IMR-90 (cell line): ENCODE results near the gene PSAP. TPM values are rescaled to one million over a fixed set of nuclear protein-coding genes. Genes with fewer than 3 reads are reported as not detected.

Experiments
- ATAC-seq: fragments of 200-7000 bp; cut with Tn5 transposase; 2 replicates; pipeline ENCODE4 v1.9.1; 2020; ENCODE audit warnings: low read depth, mild to moderate bottlenecking, moderate library complexity
- BruUV-seq: library from RNA; stranded (reverse); fragments of 400-500 nt; replicated peaks from 2 replicates; lab custom pipeline; 2021; lab: Mats Ljungman, UMichigan
- CTCF ChIA-PET: fragments of 300-600 bp; formaldehyde crosslinking; extraction: SDS; loops from one replicate; lab custom pipeline; 2021; ENCODE audit warnings: antibody characterized with exemption; lab: Yijun Ruan, JAX
- POLR2A ChIA-PET: fragments of 300-600 bp; sonication (Branson Sonifier 250); formaldehyde crosslinking; loops from one replicate; lab custom pipeline; 2022; ENCODE audit warnings: antibody characterized with exemption; ENCODE audit not compliant: unreplicated experiment; lab: Charles Lee
- DNase-seq: peaks from one replicate; pipeline ENCODE4 v3.0.0; 2013
- H2AFZ ChIP-seq: replicated peaks from 2 replicates; pipeline ENCODE3; 2013; ENCODE audit warnings: low read length, mild to moderate bottlenecking; ENCODE audit not compliant: poor library complexity
- H2AK5ac ChIP-seq: 2 replicates; pipeline ENCODE4 v1.6.1; 2013; ENCODE audit warnings: low read depth, low read length, inconsistent platforms
- H2AK9ac ChIP-seq: replicated peaks from 2 replicates; pipeline ENCODE3; 2013; ENCODE audit warnings: mild to moderate bottlenecking, low read depth, low read length, moderate library complexity; ENCODE audit not compliant: poor library complexity
- H2BK120ac ChIP-seq: 2 replicates; pipeline ENCODE4 v1.6.1; 2013; ENCODE audit warnings: low read depth, low read length, inconsistent platforms
- H2BK15ac ChIP-seq: 3 replicates; pipeline ENCODE4 v1.6.1; 2013; ENCODE audit warnings: low read depth, low read length, inconsistent platforms
- H2BK20ac ChIP-seq: 2 replicates; pipeline ENCODE4 v1.6.1; 2013; ENCODE audit warnings: low read depth, mild to moderate bottlenecking, inconsistent platforms, low read length, moderate library complexity
- H2BK5ac ChIP-seq: 2 replicates; pipeline ENCODE4 v1.6.1; 2013; ENCODE audit warnings: mild to moderate bottlenecking, low read depth, low read length, inconsistent platforms; ENCODE audit not compliant: poor library complexity, severe bottlenecking
- H3K14ac ChIP-seq: replicated peaks from 2 replicates; pipeline ENCODE4 v1.6.1; 2013; ENCODE audit warnings: low read depth, low read length, inconsistent platforms
- H3K18ac ChIP-seq: 2 replicates; pipeline ENCODE4 v1.6.1; 2013; ENCODE audit warnings: low read depth, low read length, control low read depth
- H3K23ac ChIP-seq: 2 replicates; pipeline ENCODE4 v1.6.1; 2013; ENCODE audit warnings: low read depth, low read length, inconsistent platforms
- H3K27ac ChIP-seq: 2 replicates; pipeline ENCODE4 v1.5.1; 2013; ENCODE audit warnings: mild to moderate bottlenecking, control low read depth, low read length; ENCODE audit not compliant: insufficient read depth
- H3K27me3 ChIP-seq: 2 replicates; pipeline ENCODE4 v1.6.1; 2013; ENCODE audit warnings: low read length; ENCODE audit not compliant: control insufficient read depth, insufficient read depth
- H3K36me3 ChIP-seq: 2 replicates; pipeline ENCODE4 v1.6.1; 2013; ENCODE audit warnings: low read length, mixed read lengths; ENCODE audit not compliant: control insufficient read depth, insufficient read depth
- H3K4ac ChIP-seq: 2 replicates; pipeline ENCODE4 v1.6.1; 2013; ENCODE audit warnings: low read depth, low read length, inconsistent platforms
- H3K4me1 ChIP-seq: 2 replicates; pipeline ENCODE4 v1.6.1; 2013; ENCODE audit warnings: low read length, mixed read lengths; ENCODE audit not compliant: control insufficient read depth, insufficient read depth
- H3K4me2 ChIP-seq: 2 replicates; pipeline ENCODE4 v1.6.1; 2013; ENCODE audit warnings: low read depth, mild to moderate bottlenecking, control low read depth, low read length, moderate library complexity
- H3K4me3 ChIP-seq: 2 replicates; pipeline ENCODE4 v1.5.1; 2013; ENCODE audit warnings: low read depth, mild to moderate bottlenecking, control low read depth, low read length, moderate library complexity; ENCODE audit not compliant: insufficient read depth
- H3K56ac ChIP-seq: 2 replicates; pipeline ENCODE4 v1.6.1; 2013; ENCODE audit warnings: low read length, inconsistent platforms; ENCODE audit not compliant: insufficient read depth; ENCODE audit errors: extremely low read depth
- H3K79me1 ChIP-seq, 2 experiments: 2 replicates each; pipeline ENCODE4 v1.6.1; 2013; ENCODE audit warnings: low read length in 2 of 2, inconsistent platforms in 1 of 2, low read depth in 1 of 2
- H3K9ac ChIP-seq: 2 replicates; pipeline ENCODE4 v1.6.1; 2013; ENCODE audit warnings: low read depth, low read length, control low read depth
- H3K9me1 ChIP-seq: 2 replicates; pipeline ENCODE4 v1.6.1; 2013; ENCODE audit warnings: low read length, inconsistent platforms; ENCODE audit not compliant: insufficient read depth
- H3K9me3 ChIP-seq: 2 replicates; pipeline ENCODE4 v1.6.1; 2013; ENCODE audit warnings: low read length; ENCODE audit not compliant: control insufficient read depth, insufficient read depth
- H4K20me1 ChIP-seq: 2 replicates; pipeline ENCODE4 v1.6.1; 2013; ENCODE audit warnings: low read length, inconsistent platforms; ENCODE audit not compliant: insufficient read depth
- H4K5ac ChIP-seq: 2 replicates; pipeline ENCODE4 v1.6.1; 2013; ENCODE audit warnings: mild to moderate bottlenecking, low read depth, low read length, control low read depth
- H4K8ac ChIP-seq, 2 experiments: 2 replicates each; pipeline ENCODE4 v1.6.1; 2013; ENCODE audit warnings: low read depth in 2 of 2, low read length in 2 of 2, control low read depth in 1 of 2, inconsistent platforms in 1 of 2
- H4K91ac ChIP-seq: 2 replicates; pipeline ENCODE4 v1.6.1; 2013; ENCODE audit warnings: low read depth, low read length, inconsistent platforms; ENCODE audit not compliant: insufficient read depth
- CEBPB ChIP-seq: IDR thresholded peaks from 2 replicates; pipeline ENCODE4 v1.6.1; 2012; ENCODE audit warnings: low read depth, low read length, improper control_type of control experiment
- CHD1 ChIP-seq: IDR thresholded peaks from 2 replicates; pipeline ENCODE4 v1.6.1; 2012; ENCODE audit warnings: low read depth, low read length, improper control_type of control experiment
- FOS ChIP-seq: fragments of 150-350 bp; IDR thresholded peaks from 2 replicates; pipeline ENCODE4 v1.6.1; 2016; ENCODE audit warnings: low read depth, low read length
- MAFK ChIP-seq: IDR thresholded peaks from 2 replicates; pipeline ENCODE4 v1.6.1; 2012; ENCODE audit warnings: low read depth, low read length, improper control_type of control experiment
- MXI1 ChIP-seq: IDR thresholded peaks from 2 replicates; pipeline ENCODE4 v1.6.1; 2012; ENCODE audit warnings: low read depth, mild to moderate bottlenecking, low read length, moderate library complexity, borderline replicate concordance
- POLR2A ChIP-seq: IDR thresholded peaks from 2 replicates; pipeline ENCODE4 v1.6.1; 2012; ENCODE audit warnings: mild to moderate bottlenecking, low read depth, low read length
- RAD21 ChIP-seq: IDR thresholded peaks from 2 replicates; pipeline ENCODE4 v1.6.1; 2012; ENCODE audit warnings: low read length, improper control_type of control experiment
- RFX5 ChIP-seq: IDR thresholded peaks from 2 replicates; pipeline ENCODE4 v1.8.0; 2012; ENCODE audit warnings: low read depth, mild to moderate bottlenecking, low read length, moderate library complexity
- USF2 ChIP-seq: fragments of 150-350 bp; IDR thresholded peaks from 2 replicates; pipeline ENCODE4 v1.6.1; 2017; ENCODE audit warnings: mild to moderate bottlenecking, antibody characterized with exemption, low read length, low read depth
- WGBS, 2 experiments: methylation state at CpG; one replicate each; pipeline versions ENCODE4 v1.1.5 to v1.1.7; 2013; ENCODE audit warnings: missing lambda C conversion rate in 2 of 2; ENCODE audit not compliant: insufficient read length in 1 of 2; ENCODE audit errors: extremely low coverage in 2 of 2; 5-methylcytosine and 5-hydroxymethylcytosine counted together
- dilution Hi-C: fragments of 300-500 bp; cut with HindIII; formaldehyde crosslinking; loops from one replicate; pipeline ENCODE4 v1.14.3; 2018; ENCODE audit warnings: low sequenced_read_pairs; ENCODE audit not compliant: unreplicated experiment
- in situ Hi-C: fragments of 300-500 bp; cut with MboI; formaldehyde crosslinking; loops from 3 replicates; pipeline ENCODE4 v1.14.3; 2019; ENCODE audit warnings: low sequenced_read_pairs, inconsistent platforms, mixed read lengths
- intact Hi-C: fragments of 100-400 bp; cut with micrococcal nuclease; formaldehyde crosslinking; loops from 2 replicates; pipeline ENCODE4 v1.10.0; 2022
- polyA plus RNA-seq, 3 experiments: library from polyadenylated mRNA; depleted of rRNA; stranded (reverse); fragments of >200 nt; gene quantifications; 2 replicates each; pipeline ENCODE4 v1.2.3, GENCODE V29; 2012; ENCODE audit warnings: low replicate concordance in 1 of 3
- total RNA-seq: library from RNA; depleted of rRNA; stranded (reverse); fragments of >200 nt; gene quantifications from 2 replicates; pipeline ENCODE4 v1.2.3, GENCODE V29; 2012

The PSAP gene
- total and polyA plus RNA-seq, 2 of the 4 experiments (the other 2 are of a cell fraction): 216 to 876 TPM

- Histone ChIP-seq H3K23ac (no peak overlapping the region), H3K9me3 (no peaks in the 10 kb centered on the region), H4K91ac (no peak overlapping the region), H4K5ac (no peak overlapping the region), H3K18ac (no peak overlapping the region), H3K27ac (no peak overlapping the region), H3K4me2 (no peak overlapping the region), H3K56ac (no peak overlapping the region), H2AK9ac (no peak overlapping the region), H3K27me3 (peaks cover 4% of the 10 kb centered on the region; the same call in 1 of the 2 replicates), H3K4me3 (no peak overlapping the region), H2BK5ac (no peak overlapping the region), H4K20me1 (no peaks in the 10 kb centered on the region), H3K4ac (no peak overlapping the region), H3K4me1 (no peaks in the 10 kb centered on the region), H3K36me3 (no peaks in the 10 kb centered on the region), H3K14ac (no peak overlapping the region), H3K9me1 (no peaks in the 10 kb centered on the region), H2BK20ac (no peak overlapping the region), H3K9ac (no peak overlapping the region), H2AFZ (no peak overlapping the region), H2BK15ac (no peak overlapping the region), H2BK120ac (no peak overlapping the region), H4K8ac (no peak overlapping the region), H3K79me1 (no peaks in the 10 kb centered on the region), H2AK5ac (no peak overlapping the region)
- in situ Hi-C loops: loop anchor here (5.0 kb wide), 1 partner anchor 147 kb away; no protein-coding TSS in a partner anchor
- WGBS, 2 experiments: 72% methylated on average over 5 of the region's 14 CpGs; no CpG with 5 or more reads in 1 of the 2 experiments
- no peak for TF ChIP-seq CHD1
- TF ChIP-seq RAD21: no peak
- no peak for TF ChIP-seq FOS
- TF ChIP-seq MAFK: no peak
- TF ChIP-seq RFX5: no peak
- no peak for TF ChIP-seq USF2
- TF ChIP-seq POLR2A: no peak
- TF ChIP-seq MXI1: no peak
- TF ChIP-seq CEBPB: no peak
- POLR2A ChIA-PET: no interaction called here
- no TSS peak for BruUV-seq
- ATAC-seq: no peak
- DNase-seq: no peak
- intact Hi-C loops: no loop called here
- CTCF ChIA-PET: interaction anchor here (0.9 to 1.3 kb wide), 2 partner anchors 16 to 148 kb away, joined by 3 to 4 read pairs; no protein-coding TSS in a partner anchor
- dilution Hi-C loops: no loop called here
Observed at GRCh38 chr10:71900441-71901180, 49.6 kb upstream of the PSAP start.
